Activated T-cell treated with anti-CD3 and anti-CD28 coated beads, Interleukin-2, amount 50 U/mL, for 24 hours (primary cell): Measurements from ENCODE around the gene C13orf46.

Source experiments
- DNase-seq: peaks from one replicate; pipeline ENCODE4 v3.0.0-alpha.2; 2020
- H3K27ac Mint-ChIP-seq: 2 replicates; pipeline ENCODE4 v1.8.0; 2020; ENCODE audit warnings: mild to moderate bottlenecking, mixed read lengths
- H3K27me3 Mint-ChIP-seq: 2 replicates; pipeline ENCODE4 v1.8.0; 2020; ENCODE audit warnings: mixed read lengths
- H3K36me3 Mint-ChIP-seq: 2 replicates; pipeline ENCODE4 v1.8.0; 2020; ENCODE audit warnings: low read depth, mixed read lengths
- H3K4me1 Mint-ChIP-seq: 2 replicates; pipeline ENCODE4 v1.8.0; 2020; ENCODE audit warnings: low read depth, mixed read lengths
- H3K4me3 Mint-ChIP-seq: 2 replicates; pipeline ENCODE4 v1.8.0; 2020; ENCODE audit warnings: mild to moderate bottlenecking, moderate library complexity, mixed read lengths
- H3K9me3 Mint-ChIP-seq: 2 replicates; pipeline ENCODE4 v1.8.0; 2020; ENCODE audit warnings: mixed read lengths

The C13orf46 gene

GRCh38 chr13:114015111-114015968 is 41.5 kb upstream of the C13orf46 start:
- Mint-ChIP-seq H3K4me3 (no peak overlapping the region), H3K27ac (peak overlapping the region; percentile 90), H3K27me3 (no peaks in the 10 kb centered on the region), H3K4me1 (peaks cover 19% of the 10 kb centered on the region), H3K36me3 (peaks cover 49% of the 10 kb centered on the region), H3K9me3 (no peaks in the 10 kb centered on the region)
- DNase-seq: no peak

GRCh38 chr13:114013952-114014629 is 40.2 kb upstream of the C13orf46 start:
- peaks cover 55% of the 10 kb centered on the region for H3K36me3 Mint-ChIP-seq
- no peak overlapping the region for H3K4me3 Mint-ChIP-seq
- no peaks in the 10 kb centered on the region for H3K9me3 Mint-ChIP-seq
- H3K4me1 Mint-ChIP-seq: peaks cover 19% of the 10 kb centered on the region
- H3K27me3 Mint-ChIP-seq: no peaks in the 10 kb centered on the region
- DNase-seq: no peak
- H3K27ac Mint-ChIP-seq: no peak overlapping the region

- no peak overlapping the region for H3K4me3 Mint-ChIP-seq
- peaks cover 19% of the 10 kb centered on the region for H3K4me1 Mint-ChIP-seq
- H3K27me3 Mint-ChIP-seq: no peaks in the 10 kb centered on the region
- no peaks in the 10 kb centered on the region for H3K9me3 Mint-ChIP-seq
- DNase-seq: no peak
- H3K36me3 Mint-ChIP-seq: peaks cover 52% of the 10 kb centered on the region
- H3K27ac Mint-ChIP-seq: no peak overlapping the region
These were observed 39.5 kb upstream of the C13orf46 start for GRCh38 chr13:114013336-114013735.

GRCh38 chr13:114012921-114013320 is 39.0 kb upstream of the C13orf46 start:
- Mint-ChIP-seq H3K36me3 (peaks cover 48% of the 10 kb centered on the region), H3K27ac (no peak overlapping the region), H3K9me3 (no peaks in the 10 kb centered on the region), H3K4me1 (peaks cover 19% of the 10 kb centered on the region), H3K27me3 (no peaks in the 10 kb centered on the region), H3K4me3 (no peak overlapping the region)
- no peak for DNase-seq

- Mint-ChIP-seq H3K36me3 (peaks cover 44% of the 10 kb centered on the region), H3K4me3 (no peak overlapping the region), H3K27me3 (no peaks in the 10 kb centered on the region), H3K4me1 (peaks cover 19% of the 10 kb centered on the region), H3K9me3 (no peaks in the 10 kb centered on the region), H3K27ac (no peak overlapping the region)
- DNase-seq: no peak
These were observed 38.3 kb upstream of the C13orf46 start for GRCh38 chr13:114012141-114012540.

- no peak overlapping the region for H3K4me3 Mint-ChIP-seq
- DNase-seq: no peak
- H3K27me3 Mint-ChIP-seq: no peaks in the 10 kb centered on the region
- peaks cover 12% of the 10 kb centered on the region for H3K4me1 Mint-ChIP-seq
- H3K9me3 Mint-ChIP-seq: no peaks in the 10 kb centered on the region
- H3K27ac Mint-ChIP-seq: peak overlapping the region; percentile 48
- peaks cover 34% of the 10 kb centered on the region for H3K36me3 Mint-ChIP-seq
These were observed 37.4 kb upstream of the C13orf46 start for GRCh38 chr13:114011226-114011625.

GRCh38 chr13:114010401-114011101 is 36.7 kb upstream of the C13orf46 start:
- Mint-ChIP-seq H3K4me1 (peaks cover 7% of the 10 kb centered on the region), H3K27ac (peak overlapping the region; percentile 48), H3K4me3 (no peak overlapping the region), H3K36me3 (peaks cover 28% of the 10 kb centered on the region), H3K9me3 (no peaks in the 10 kb centered on the region), H3K27me3 (no peaks in the 10 kb centered on the region)
- DNase-seq: no peak

- H3K4me3 Mint-ChIP-seq: no peak overlapping the region
- peak overlapping the region; percentile 44 for H3K27ac Mint-ChIP-seq
- H3K27me3 Mint-ChIP-seq: no peaks in the 10 kb centered on the region
- H3K4me1 Mint-ChIP-seq: peaks cover 6% of the 10 kb centered on the region
- H3K36me3 Mint-ChIP-seq: peaks cover 32% of the 10 kb centered on the region
- no peak for DNase-seq
- no peaks in the 10 kb centered on the region for H3K9me3 Mint-ChIP-seq
These were observed 35.9 kb upstream of the C13orf46 start for GRCh38 chr13:114009590-114010400.

GRCh38 chr13:114008964-114009589 is 35.2 kb upstream of the C13orf46 start:
- DNase-seq: no peak
- Mint-ChIP-seq H3K36me3 (peaks cover 37% of the 10 kb centered on the region), H3K9me3 (no peaks in the 10 kb centered on the region), H3K27ac (peak overlapping the region; percentile 44), H3K27me3 (no peaks in the 10 kb centered on the region), H3K4me3 (no peak overlapping the region), H3K4me1 (peaks cover 6% of the 10 kb centered on the region)

- no peak for DNase-seq
- Mint-ChIP-seq H3K27me3 (no peaks in the 10 kb centered on the region), H3K4me3 (no peak overlapping the region), H3K9me3 (no peaks in the 10 kb centered on the region), H3K27ac (peak overlapping the region; percentile 41), H3K36me3 (peaks cover 47% of the 10 kb centered on the region), H3K4me1 (peaks cover 6% of the 10 kb centered on the region)
These were observed 33.7 kb upstream of the C13orf46 start for GRCh38 chr13:114007566-114007965.

GRCh38 chr13:114005206-114005724 is 31.4 kb upstream of the C13orf46 start:
- H3K27ac Mint-ChIP-seq: peak overlapping the region; percentile 74
- DNase-seq: no peak
- H3K4me1 Mint-ChIP-seq: no peaks in the 10 kb centered on the region
- H3K27me3 Mint-ChIP-seq: no peaks in the 10 kb centered on the region
- no peak overlapping the region for H3K4me3 Mint-ChIP-seq
- peaks cover 49% of the 10 kb centered on the region for H3K36me3 Mint-ChIP-seq
- no peaks in the 10 kb centered on the region for H3K9me3 Mint-ChIP-seq

- Mint-ChIP-seq H3K36me3 (peaks cover 46% of the 10 kb centered on the region), H3K27ac (peak overlapping the region; percentile 74), H3K4me3 (no peak overlapping the region), H3K4me1 (no peaks in the 10 kb centered on the region), H3K9me3 (no peaks in the 10 kb centered on the region), H3K27me3 (no peaks in the 10 kb centered on the region)
- no peak for DNase-seq
These were observed 30.7 kb upstream of the C13orf46 start for GRCh38 chr13:114004420-114005205.

- no peaks in the 10 kb centered on the region for H3K27me3 Mint-ChIP-seq
- H3K9me3 Mint-ChIP-seq: no peaks in the 10 kb centered on the region
- peaks cover 2% of the 10 kb centered on the region for H3K4me1 Mint-ChIP-seq
- H3K36me3 Mint-ChIP-seq: peaks cover 54% of the 10 kb centered on the region
- no peak for DNase-seq
- no peak overlapping the region for H3K4me3 Mint-ChIP-seq
- H3K27ac Mint-ChIP-seq: peak overlapping the region; percentile 40
These were observed 29.0 kb upstream of the C13orf46 start for GRCh38 chr13:114002771-114003321.
